HG02938 (cell line): ENCODE results near the gene FIBCD1.
"Not testable (repeated sequence)": the region's sequence is repeated elsewhere in the genome, so short reads cannot be mapped to it uniquely, and the experiment has no call there.

Source experiments
- ATAC-seq: cut with Tn5 transposase; IDR thresholded peaks from one replicate; pipeline ENCODE4 v1.9.1; 2021; ENCODE audit warnings: mild to moderate bottlenecking, moderate library complexity; ENCODE audit not compliant: unreplicated experiment

The FIBCD1 gene

DNA sequence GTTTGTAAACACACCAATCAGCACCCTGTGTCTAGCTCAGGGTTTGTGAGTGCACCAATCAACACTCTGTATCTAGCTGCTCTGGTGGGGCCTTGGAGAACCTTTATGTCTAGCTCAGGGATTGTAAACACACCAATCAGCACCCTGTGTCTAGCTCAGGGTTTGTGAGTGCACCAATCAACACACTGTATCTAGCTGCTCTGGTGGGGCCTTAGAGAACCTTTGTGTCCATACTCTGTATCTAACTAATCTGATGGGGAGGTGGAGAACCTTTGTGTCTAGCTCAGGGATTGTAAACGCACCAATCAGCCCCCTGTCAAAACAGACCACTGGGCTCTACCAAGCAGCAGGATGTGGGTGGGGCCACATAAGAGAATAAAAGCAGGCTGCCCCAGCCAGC is 28.4 kb downstream of the FIBCD1 start:
- ATAC-seq: not testable (repeated sequence)

DNA sequence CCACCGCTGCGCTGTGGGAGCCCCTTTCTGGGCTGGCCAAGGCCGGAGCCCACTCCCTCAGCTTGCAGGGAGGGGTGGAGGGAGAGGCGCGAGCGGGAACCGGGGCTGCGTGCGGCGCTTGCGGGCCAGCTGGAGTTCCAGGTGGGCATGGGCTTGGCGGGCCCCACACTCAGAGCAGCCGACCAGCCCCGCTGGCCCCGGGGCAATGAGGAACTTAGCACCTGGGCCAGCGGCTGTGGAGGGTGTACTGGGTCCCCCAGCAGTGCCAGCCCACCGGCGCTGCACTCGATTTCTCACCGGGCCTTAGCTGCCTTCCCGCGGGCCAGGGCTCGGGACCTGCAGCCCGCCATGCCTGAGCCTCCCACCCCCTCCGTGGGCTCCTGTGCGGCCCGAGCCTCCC is 29.0 kb downstream of the FIBCD1 start:
- not testable (repeated sequence) for ATAC-seq

DNA sequence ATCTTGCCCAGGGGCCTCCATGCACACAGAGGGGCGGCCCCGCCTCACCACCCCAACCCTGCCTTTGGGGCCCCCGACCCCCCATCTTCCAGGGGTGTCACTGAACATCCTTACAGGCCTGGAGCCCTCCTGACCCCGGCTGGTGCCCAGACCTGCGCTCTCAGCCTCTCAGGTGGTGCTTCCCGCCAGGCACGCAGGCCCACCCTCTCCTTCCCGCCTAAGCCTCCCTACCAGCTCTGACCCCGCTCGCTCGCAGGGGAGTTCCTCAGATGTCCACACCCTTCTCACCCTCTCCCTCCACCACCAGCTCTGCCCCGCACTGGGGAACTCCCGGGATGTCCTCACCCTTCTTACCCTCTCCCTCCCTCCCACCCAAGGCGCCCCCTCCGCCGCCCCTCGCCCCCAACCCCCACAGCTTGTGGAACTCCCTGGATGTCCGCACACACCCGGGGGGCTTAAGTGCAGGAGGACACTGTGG is 30.1 kb downstream of the FIBCD1 start:
- no peak for ATAC-seq

GRCh38 chr9:130908146-130908877 is 30.7 kb downstream of the FIBCD1 start:
- ATAC-seq: no peak

DNA sequence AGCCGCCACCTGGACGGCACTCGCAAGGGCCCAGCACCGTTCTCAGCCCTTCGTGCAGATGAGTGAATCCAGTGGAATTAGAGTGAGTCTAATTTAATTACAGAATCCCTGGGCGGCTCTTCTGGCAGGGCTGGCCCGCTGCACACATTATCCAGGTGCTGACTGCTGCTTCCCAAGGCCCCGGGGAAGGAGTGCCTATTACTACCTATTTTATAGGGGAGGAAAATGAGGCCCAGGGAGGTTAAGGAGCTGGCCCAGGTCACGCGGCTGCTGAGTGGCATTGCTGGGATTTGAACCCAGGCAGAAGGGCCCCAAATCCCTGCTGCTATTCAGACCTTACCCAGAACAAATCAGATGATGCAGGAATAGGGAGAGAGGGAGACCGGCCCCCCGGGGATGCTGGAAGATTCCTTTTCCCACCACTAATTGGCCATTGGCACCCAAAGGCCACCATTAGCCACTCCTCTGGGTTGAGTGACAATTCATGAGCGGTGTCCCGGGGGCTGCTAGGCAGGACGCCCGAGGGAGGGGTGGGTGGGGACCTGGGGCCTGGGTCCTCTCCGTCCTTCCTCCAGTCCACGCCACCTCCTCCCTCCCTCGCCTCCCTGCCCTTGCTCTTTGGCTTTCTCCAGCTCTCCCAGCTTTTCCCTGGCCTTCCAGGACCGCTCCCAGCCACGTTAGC is 32.2 kb downstream of the FIBCD1 start:
- no peak for ATAC-seq

GRCh38 chr9:130905902-130906734 is 32.9 kb downstream of the FIBCD1 start:
- no peak for ATAC-seq

DNA sequence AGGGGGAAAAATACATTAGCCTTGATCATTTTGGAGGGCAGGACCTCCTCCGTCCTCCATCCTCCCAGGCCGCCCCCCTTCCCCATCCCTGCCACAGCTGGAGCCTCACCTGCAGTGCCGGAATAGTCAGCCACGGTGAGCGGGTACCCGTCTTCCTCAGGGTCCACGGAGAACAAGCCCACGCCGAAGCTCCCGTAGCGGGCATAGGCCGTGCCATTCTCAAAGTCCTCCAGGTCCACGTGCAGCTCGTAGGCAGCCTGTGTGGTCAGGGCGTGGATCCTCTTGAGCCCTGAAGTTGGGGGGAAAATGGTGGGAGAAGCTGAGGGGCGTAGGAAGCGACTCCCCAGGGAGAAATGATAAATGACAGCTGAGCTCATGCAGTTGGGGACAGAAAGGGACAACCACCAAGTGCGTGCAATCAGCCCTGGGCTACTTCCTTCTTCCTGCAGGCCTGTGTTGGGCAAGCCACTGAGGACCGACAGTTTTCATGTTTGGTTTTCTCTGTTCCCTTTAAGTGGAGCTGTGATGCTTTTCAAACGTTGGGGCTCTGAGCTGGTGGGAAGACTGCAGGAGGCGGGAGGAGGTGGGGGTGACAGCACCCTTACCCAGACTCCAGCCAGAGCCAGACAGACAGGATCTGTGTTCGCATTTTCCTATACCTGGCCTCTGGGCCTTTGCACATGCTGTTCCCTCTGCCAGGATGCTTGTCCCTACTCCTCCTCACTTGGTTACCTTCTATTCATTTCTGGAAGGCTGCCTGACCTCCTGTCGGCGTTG is 33.7 kb downstream of the FIBCD1 start:
- ATAC-seq: no peak

DNA sequence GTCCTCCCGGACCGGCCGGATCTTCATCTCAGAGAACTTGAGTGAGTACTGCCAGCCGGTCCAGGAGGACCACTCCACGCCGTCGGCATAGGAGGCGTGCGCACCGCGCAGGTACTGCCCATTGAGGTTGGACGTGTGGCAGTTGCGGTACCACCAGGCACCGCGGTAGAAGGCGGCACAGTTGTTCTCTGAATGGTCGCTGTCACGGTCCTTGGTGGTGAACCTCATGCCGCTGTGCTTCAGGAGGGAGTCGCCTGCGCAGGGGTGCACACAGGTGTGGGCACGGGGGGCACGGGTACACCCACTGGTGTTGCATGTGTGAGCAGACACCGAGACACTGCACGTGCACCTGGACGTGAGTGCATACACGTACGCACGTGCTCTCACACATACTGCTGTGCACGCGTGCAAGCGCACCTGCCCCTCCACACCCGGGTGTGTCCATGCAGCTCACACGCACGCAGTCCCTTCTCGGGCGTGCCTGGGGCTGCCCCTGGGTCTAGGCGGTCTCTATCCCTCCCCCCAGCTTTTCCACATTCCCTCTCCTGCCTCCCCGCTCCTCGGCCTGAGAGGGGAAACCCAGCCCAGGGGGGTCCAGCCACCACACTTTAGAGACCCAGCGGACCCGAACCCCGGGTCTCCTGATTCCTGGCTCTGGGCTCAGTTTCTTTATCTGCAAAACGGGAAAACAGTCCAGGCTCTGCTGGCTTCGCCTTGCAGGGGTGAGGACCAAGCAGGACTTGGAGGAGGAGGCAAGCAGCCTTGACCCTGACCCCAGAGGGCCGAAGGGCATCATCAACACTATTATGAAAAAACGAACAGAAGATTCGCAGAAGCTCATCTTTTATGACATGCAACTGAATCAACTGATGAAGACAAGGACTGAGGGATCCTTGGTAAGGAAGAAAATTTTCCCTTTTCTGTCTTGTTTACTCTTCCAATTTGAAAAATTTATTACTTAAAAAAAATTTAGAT is 34.7 kb downstream of the FIBCD1 start:
- ATAC-seq: no peak

GRCh38 chr9:130903194-130904069 is 35.6 kb downstream of the FIBCD1 start:
- ATAC-seq: no peak

GRCh38 chr9:130902204-130903185 is 36.6 kb downstream of the FIBCD1 start:
- no peak for ATAC-seq

GRCh38 chr9:130901498-130902203 is 37.4 kb downstream of the FIBCD1 start:
- ATAC-seq: no peak

- no peak for ATAC-seq
Measured at GRCh38 chr9:130900701-130901497, 38.1 kb downstream of the FIBCD1 start.

DNA sequence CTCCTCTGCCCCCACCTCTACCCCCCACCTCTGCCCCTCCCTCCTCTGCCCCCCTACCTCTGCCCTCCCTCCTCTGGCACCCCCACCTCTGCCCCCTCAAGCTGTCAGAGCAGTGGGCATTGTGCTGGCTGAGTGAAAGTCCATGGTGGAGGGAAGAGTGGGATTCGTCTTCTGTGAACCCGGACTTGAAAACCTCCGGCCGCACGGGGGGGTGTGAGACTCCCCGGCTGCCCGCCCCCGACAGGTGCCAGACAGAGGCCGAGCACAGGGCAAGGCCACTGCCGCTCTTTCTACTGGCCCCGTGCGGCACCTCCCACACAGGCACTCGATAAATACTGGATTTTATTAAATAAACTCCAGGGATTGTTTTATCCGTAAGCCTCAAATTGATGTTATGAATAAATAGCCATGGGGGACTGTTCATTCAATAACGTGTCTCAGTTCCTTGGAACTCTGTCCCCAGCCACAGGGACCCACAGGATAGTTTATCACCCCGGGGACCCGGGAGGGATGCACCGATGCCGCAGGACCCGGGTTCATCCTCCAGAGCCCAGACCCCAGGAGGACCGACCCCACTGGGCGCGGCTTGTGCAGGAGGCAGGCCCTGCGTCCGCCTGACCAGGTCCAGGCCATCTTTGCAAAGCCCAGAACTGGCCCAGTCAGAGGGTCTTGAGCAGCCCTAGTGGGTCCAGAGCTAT is 39.8 kb downstream of the FIBCD1 start:
- no peak for ATAC-seq

GRCh38 chr9:130898552-130898852 is 40.5 kb downstream of the FIBCD1 start:
- ATAC-seq: no peak

DNA sequence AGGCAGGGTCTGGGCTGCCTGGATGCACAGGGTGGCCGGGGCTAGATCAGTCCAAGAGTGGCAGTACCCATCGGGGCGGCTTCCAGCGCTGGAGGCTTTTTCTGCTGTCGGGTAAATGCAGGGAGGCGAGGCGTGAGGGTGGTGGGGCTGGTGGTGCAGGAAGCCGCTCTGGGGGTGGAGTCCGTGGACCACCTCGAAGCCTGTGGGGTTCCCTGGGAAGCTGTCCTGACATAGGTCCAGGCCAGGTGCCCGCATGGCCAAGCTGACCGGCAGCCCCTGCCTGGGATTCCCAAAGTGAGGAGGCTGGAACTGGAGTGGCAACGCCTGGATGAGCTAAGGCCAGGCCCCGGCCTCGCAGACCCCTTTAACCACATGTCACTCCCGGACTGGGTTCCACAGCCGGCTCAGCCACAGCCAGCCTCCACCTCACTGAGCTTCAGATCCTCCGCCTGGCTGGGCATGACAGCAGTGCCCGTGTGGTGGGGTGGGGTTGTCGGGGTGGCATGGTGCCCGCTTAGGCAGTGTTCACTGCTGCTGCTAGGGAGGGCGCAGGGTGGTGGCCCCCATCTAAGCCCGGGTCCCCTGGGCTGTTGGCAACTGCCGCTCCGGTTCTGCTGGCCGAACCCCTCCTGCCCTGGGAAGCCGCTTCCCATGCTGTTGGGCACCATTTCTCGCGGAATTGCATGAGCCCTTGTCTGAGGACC is 41.0 kb downstream of the FIBCD1 start:
- no peak for ATAC-seq
